GOT3 (cell line): Measurements from ENCODE around the gene TMEM232.

Source experiments
- DNase-seq: peaks from one replicate; lab custom pipeline; 2025; ENCODE audit warnings: mixed read lengths; lab: John Stamatoyannopoulos, UW

TMEM232 gene

DNA sequence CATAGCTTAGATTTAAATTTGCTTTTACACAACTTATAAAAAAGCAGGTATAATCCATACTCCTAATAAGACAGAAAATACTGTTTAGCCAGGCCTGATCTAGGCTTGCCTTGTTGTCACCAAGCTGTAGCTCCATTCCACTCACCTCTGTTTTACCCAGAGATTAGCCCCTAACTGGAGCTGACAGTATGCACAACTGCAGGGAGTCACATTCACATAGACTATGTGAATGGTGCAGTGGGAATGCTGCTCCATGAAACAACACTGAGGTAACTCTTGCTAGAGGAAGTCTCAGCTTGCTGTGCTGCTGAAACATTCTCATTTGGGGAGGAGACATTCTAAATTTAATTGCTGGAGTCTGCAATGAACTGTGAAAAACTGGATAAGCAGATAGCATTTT is 209.1 kb downstream of the TMEM232 start:
- no peak for DNase-seq

DNA sequence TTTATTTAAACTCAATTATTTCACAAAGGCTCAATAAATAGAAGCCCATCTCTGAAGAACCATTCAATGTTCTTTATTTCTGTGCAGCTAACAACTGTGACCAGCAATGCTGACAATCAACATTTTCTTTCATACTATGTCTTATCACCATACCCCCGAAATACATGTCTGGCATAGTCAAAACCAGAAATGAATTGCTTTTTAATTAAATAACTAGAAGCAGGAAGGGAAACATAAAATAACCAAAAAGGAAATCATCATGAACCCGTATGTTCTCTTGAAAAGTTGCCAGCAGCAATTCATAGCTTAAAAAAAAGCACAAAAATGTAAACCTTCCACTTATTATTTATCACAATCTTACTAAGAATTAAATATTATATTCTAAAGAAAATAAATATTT is 212.4 kb downstream of the TMEM232 start:
- no peak for DNase-seq

DNA sequence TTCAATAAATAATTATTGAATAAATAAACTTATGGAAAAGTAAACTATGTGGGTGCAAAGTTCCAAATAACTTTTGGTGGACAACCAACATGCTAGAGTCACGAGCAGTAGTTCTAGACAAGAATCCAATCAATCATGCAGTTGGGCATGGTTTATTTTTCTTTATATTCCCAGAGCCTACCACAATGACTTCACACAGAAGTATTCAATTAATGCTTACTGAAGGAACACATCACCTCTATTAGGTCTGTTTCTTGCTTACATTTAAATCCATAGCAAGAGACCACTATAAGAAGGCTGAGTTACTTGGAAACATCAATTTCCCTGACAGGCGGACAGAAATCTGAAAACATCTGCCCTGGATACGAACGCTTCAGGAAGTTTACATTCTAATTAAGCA is 214.2 kb downstream of the TMEM232 start:
- no peak for DNase-seq

DNA sequence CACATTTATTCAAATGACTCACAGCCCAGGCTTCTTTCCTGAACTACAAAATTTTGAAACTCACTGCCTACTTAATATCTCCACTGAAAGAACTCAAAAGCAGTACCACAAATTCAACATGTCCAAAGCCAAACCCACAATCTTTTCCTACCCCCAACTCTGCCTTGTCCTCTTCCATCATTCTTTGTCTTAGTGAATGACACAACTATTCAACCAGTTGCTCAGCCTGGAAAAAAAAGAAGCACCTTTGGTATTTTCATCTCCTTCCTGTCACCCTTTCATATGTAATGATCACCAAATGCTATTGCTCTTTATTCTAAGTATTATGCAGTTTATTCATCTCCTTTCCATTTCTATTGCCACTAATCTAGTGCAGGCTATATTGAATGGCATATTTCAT is 216.3 kb downstream of the TMEM232 start:
- DNase-seq, result no peak

DNA sequence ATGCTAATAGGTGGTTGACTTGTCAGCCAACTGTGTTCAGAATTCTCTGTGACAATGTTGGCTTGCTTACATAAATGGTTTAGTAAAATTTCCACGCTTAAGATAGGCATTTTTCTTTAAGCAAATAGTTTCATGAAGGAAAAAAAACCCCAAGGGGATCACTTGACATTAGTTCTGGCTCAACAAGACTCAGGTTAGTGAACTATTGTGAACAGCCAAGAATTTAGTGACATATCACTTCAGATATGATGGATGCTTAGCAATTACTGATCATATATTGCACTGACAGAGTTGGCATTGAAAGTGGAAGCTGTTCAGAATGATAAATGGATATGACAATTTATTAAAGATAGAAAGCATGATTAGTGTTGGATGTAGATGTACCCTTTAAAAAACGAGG is 218.5 kb downstream of the TMEM232 start:
- DNase-seq, result no peak

DNA sequence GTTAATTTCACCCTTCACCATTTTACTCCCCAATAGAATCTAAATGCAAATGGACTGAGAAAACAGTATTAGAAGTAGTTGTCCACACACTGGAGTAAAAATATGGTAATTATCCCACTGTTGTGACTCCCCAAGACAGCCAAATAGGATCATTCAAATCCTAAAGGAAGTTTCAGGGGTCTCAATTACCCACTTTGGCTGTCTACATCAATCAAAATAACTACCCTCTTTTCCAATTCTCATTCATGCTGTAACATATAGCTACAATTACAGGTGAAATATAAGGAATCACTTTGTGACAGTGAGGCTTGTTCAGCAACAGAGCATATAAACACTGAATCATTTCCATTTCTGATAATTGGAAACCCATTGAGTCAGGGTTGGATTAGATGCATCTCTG is 220.1 kb downstream of the TMEM232 start:
- DNase-seq, result no peak

DNA sequence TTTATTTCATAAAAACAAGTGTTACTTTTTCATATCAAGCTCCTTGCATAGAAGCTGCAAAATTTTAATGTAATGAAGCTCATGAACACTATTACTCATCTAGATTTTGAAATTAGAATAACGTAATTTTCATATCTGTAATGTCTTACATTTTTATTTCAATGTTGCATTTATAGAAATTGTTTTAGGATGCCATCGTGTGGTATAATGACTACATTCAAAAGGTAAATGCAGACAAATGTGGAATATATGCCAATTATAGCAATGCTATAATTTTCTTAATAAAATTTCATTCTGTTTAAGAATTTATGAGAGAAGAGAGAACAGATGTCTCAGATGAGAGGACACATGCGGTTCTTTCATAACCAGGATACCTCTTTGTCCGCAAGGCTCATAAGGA is 230.2 kb downstream of the TMEM232 start:
- DNase-seq, result no peak

DNA sequence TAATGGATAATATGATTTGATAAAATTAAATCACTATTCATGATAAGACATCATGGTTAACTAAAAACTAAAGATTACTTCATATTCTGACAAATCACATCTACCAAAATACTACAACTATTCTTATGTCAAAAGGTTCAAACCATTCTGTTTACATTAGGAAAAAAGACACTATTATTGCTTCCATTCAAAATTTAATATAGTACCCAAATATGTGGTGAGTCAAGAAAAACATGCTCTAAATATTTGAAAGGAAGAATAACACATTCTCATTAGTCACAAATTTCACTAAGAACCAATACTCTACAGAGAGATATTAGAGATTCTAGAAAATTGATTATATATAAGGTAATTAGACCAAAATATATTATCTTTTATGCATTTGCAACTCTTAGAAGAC is 234.0 kb downstream of the TMEM232 start:
- DNase-seq, result no peak

DNA sequence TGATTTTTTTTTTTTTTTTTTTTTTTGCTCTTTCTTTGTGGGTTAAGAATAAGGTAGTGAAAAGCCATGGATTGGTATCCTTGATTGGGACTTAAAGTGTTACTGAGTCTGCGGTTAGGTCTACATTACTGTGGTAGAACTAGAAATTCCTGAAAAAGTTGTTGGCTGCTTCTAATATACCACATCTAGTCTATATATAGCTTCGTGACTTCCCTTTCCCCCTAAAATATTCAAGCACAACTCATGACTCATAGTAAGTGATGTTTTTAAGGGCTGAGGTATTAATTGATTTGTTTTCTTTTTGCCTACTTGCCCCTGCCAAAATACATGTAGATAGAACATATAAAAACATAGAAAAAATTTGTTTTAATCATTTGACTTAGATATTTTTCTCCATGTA is 247.6 kb downstream of the TMEM232 start:
- DNase-seq, result no peak

DNA sequence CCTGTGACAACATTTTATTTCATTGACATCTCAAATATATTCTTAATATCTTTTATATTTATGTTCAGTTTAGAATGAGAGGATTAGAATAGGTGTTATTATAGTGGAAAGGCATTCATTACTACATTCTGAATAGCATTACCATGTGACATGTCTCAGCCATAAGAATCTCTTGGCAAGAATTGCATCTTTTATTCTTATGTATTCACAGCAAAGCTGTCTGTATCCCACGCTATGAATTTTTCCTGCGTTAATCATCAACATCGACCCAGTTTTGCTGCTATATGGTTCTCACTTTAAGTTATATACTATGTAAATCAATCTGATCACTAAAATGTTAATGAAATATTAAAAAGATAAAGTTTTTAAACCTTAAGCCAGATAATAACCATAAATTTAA is 248.6 kb downstream of the TMEM232 start:
- DNase-seq, result no peak

DNA sequence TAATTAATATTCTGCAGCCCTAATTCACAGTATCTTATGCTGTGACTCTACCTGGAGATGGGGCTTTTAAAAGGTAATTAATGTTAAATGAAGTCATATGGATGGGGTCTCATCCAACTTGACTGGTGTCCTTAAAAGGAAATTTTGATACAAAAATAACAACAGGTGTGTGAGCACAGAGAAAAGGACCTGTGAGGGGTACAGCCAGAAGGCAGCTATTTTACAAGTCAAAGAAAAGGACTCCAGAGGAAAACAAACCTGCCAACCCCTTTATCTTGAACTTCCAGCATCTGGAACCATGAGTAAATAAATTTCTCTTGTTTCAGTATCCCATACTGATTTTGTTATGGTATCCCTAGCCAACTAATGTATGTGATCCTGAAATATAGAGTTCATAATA is 250.3 kb downstream of the TMEM232 start:
- no peak for DNase-seq

DNA sequence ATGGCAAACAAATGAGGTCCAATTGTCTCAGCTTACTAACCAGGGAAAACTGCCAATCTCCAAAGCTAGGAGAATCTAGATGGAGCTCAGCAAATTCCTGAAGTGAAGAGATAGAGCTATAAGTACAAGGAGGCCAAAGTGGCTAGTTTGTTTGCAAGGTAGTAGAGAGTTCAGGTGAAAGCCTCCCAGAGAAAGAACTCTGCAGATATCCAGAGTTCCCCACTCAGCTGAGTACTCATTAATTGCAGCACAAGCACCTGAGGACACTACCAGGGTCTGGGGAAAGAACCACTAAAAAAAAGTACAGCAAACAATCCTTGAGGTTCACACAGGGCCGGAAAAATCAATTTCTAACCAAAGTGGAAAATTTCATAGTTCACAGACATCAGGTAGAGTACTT is 250.9 kb downstream of the TMEM232 start:
- DNase-seq, result no peak

DNA sequence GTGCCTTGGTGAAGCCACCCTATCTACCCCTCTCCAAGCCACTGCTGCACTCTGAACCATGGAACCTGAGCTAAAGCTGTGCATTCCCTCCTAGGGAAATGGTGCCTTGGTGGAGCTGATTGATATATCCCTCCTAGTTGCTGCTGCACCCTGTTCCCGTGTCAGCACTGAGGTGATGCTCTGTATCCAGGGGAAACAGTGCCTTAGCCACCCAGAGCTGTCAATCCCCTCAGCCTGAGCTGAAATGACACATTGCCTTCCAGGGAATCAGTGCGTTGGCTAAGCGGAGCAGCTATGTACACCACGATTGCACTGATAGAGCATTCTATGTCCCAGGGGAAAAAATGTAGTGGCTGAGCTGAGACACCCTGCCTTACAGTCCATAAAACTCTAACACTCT is 257.0 kb downstream of the TMEM232 start:
- no peak for DNase-seq

DNA sequence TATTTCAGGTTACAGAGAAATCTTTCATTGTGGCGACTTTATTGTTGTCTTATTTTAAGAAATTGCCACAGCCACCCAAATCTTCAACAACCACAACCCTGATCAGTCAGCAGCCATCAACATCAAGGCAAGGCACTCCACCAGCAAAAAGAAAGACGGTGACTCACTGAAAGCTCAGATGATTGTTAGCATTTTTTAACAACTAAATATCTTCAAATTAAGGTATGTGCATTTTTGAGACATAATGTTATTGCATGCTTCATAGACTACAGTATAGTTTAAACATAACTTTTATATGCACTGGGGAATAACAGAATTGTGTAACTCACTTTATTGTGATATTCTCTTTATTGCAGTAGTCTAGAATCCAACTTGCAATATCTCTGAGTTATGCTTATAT is 263.4 kb downstream of the TMEM232 start:
- no peak for DNase-seq

DNA sequence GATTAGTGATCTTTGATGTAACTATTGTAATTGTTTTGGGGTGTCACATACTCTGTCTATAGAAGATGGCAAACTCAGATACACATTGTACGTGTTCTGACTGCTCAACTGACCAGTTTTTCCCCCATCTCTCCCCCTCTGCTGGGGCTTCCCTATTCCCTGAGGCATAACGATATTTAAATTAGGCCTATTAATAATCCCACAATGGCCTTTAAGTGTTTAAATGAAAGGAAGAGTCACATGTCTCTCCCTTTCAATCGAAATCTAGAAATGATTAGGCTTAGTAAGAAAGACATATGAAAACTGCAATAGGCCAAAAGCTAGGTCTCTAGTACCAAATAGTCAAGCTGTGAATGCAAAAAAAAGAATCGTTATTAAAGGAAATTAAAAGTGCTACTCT is 265.6 kb downstream of the TMEM232 start:
- DNase-seq, result no peak

DNA sequence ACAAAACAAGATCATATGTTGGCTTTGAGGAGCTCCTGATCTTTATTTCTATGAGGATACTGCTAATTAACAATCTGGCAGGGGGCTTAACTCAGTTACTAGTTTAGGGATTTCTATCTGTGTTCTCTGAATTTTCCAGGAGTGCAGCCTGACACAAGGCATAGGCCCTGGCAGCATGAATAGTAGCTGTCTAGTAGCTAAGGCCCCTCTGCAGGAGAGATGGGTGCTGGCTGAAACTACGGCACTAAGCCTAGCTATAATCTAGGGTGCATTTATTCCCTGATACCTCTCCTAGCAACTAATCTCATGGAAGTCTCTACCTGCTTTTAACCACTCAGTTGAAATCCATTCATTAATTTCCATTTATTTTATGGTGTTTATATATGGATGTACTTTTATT is 268.2 kb downstream of the TMEM232 start:
- DNase-seq, result no peak

DNA sequence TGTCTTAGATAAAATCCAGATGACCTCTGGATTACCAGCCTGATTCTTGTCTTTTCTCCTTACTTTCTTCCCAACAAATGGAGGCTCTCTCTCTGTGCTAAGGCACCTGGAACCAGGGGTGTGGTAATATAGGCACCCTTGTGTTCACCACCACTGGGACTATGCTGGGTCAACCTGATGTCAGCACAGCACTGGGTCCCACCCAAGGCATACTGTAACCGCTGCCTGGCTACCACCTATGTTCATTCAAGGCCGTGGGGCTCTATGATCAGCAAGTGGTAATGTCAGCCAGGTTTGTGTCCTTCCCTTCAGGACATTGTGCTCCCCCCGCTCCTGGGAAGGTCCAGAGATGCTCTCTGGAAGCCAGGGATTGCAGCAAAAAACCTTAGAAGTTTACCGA is 283.6 kb downstream of the TMEM232 start:
- DNase-seq, result no peak

DNA sequence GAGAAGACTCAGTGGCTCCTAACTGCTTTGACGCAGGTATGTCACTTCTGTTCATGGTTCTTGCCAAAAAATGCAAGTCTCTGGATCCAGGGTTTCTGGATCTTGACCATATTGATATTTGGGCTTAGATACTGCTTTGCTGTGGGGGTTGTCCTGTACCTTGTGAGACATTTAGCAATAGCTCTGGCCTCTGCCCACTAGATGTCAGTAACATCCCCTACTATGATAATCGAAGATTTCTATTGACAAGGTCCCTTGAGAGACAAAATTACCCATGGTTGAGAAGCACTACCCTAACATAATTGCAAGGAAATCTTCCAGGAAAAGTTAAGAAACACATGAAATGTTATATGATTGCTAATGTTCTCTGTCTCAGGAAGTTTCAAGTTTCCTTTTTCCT is 285.4 kb downstream of the TMEM232 start:
- DNase-seq, result no peak

DNA sequence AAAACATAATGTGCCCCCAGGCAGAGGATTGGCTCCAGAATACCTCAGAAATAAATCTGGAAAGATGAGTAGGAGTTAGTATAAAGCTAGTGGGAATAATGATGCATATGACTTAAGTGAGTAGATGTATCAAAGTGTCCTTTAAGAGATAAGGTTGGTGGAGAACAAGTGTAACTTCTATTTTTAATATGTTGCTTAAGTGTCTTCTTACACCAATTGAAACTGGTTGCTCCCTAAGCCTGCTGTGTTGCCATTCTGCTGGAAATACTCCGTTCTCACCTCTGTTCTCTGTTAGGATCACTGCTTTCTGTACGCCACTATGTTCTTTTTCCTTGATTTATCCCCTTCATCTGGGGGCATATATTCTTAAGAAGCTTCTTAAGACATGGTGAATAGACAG is 286.4 kb downstream of the TMEM232 start:
- DNase-seq, result no peak

DNA sequence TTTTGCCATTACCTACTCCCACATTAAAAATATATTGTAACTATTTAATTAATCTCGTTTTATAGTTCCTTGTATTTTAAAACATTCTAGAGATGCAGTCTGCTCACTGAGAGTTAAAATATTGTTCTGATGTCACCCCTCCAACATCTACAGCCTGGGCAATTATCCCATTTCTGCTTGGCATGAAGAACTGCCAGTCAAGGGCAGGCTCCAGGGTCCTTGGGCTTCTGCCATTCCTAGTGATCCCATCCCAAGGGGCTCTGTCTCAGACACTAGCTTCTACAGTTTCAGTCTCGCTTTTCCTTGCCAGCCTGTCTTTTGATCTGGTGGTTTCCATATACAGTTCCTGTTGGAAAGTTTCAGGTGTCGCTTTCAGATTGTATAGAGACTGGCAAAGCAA is 287.2 kb downstream of the TMEM232 start:
- no peak for DNase-seq

DNA sequence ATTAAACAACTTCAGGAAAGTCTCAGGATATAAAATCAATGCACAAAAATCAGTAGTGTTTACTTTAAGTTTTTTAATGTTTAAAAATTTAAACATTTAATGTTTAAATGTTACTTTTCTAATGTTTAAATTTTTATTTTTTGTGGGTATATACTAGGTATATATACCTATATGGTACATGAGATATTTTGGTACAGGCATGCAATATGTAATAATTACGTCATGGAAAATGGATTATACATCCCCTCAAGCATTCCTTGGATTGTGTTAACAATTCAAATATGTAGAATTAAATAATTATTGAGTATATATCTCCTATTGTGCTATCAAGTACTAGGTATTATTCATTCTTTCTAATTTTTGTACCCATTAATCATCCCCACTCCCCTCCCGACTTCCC is 291.3 kb downstream of the TMEM232 start:
- DNase-seq, result no peak

DNA sequence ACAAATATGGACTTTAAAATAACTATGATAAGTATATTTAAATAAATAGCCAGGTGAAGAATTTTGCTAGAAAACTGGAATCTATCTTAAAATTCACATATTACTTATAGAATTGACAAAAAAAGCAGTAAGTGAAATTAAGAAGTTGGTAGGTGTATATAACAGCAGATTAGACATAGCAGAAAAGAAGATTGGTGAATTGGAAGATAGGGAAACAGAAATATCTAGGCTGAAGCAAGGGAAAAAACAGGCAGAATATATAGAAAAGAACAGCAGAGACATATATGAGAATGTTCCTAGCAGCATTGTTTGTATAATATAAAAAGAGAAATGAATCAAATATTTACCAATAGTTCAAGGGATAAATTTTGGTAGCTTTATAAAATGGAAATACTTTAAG is 294.9 kb downstream of the TMEM232 start:
- DNase-seq, result no peak

DNA sequence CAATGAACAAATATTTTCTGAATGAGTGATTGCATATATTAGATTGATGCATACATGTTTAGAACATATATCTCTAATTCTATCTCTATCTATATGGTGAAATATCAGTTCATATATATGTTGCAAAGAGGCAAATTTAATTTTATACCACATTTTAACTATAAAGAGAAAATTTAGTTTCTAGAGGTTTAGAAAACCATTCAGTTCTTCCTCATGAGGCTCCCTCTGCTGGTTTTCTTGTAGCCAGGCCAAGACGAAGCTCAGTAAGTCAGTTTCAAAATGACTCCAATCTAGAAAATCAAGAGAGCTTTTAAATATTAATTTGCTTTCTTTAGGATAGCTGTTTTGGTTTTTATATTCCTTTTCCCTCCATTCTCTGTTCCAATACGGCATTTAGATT is 312.1 kb downstream of the TMEM232 start:
- no peak for DNase-seq

DNA sequence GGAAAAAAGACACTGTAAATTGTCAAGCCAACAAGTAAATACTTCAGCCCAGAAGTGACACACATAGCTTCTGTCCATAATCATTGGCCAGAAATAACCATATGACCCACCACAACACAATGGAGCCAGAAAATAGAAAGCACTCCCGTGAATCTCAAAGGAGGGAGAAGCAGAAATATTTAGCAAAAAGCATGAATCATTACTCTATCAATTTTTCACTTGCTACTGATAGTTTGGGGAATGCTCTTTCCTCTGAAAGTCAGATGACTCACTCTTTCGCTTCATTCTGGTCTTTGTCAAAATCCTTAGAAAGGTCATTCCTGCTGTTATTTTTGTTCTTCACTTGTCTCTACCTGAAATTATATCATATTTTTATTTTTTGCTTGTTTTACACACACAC is 312.6 kb downstream of the TMEM232 start:
- DNase-seq, result no peak

DNA sequence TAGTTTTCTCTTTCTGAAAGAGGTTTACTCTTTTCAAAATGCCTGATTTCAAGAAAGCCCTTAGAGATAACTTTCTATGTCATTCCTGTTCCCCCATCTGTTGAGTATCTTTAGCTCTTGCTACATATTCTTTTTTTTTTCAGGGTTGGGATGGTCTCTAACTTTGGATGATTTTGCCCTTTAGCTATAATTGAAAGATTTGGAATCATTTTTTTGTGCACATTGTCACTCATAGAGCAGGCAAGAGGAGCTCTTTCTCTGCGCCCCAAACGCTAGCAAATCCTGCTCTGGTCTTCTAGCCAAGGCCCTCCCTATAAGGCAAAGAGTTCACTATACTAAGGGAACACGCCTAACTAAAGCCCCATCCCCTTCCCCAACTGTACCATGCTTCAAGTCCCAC is 316.9 kb downstream of the TMEM232 start:
- DNase-seq, result no peak
